NCI-H748 (cell line): ENCODE data around the gene VWA1.
"Not testable (repeated sequence)": the region's sequence is repeated elsewhere in the genome, so short reads cannot be mapped to it uniquely, and the experiment has no call there.

Source experiments
- DNase-seq: peaks from one replicate; lab custom pipeline; 2025; ENCODE audit not compliant: unreplicated experiment; lab: John Stamatoyannopoulos, UW

Gene VWA1

GRCh38 chr1:1422465-1423244 is 12.8 kb upstream of the VWA1 start:
- no peak for DNase-seq

GRCh38 chr1:1423245-1423597 is 12.3 kb upstream of the VWA1 start:
- DNase-seq: no peak

GRCh38 chr1:1424707-1425106 is 10.8 kb upstream of the VWA1 start:
- no peak for DNase-seq

GRCh38 chr1:1425426-1425752 is 10.1 kb upstream of the VWA1 start:
- no peak for DNase-seq

- no peak for DNase-seq
Observed at GRCh38 chr1:1425753-1426495, 9.6 kb upstream of the VWA1 start.

- no peak for DNase-seq
Observed at GRCh38 chr1:1426496-1427105, 8.9 kb upstream of the VWA1 start.

GRCh38 chr1:1427106-1427819 is 8.2 kb upstream of the VWA1 start:
- DNase-seq: peak; percentile 26

- DNase-seq: peak; percentile 26
Observed at GRCh38 chr1:1427820-1428148, 7.7 kb upstream of the VWA1 start.

- DNase-seq: no peak
Observed at GRCh38 chr1:1428174-1428573, 7.3 kb upstream of the VWA1 start.

- not testable (repeated sequence) for DNase-seq
Observed at GRCh38 chr1:1428967-1429366, 6.5 kb upstream of the VWA1 start.

GRCh38 chr1:1429671-1430073 is 5.8 kb upstream of the VWA1 start:
- no peak for DNase-seq

- DNase-seq: no peak
Observed at GRCh38 chr1:1430114-1430982, 5.1 kb upstream of the VWA1 start.

- DNase-seq: no peak
Observed at GRCh38 chr1:1430992-1431844, 4.3 kb upstream of the VWA1 start.

- DNase-seq: no peak
Observed at GRCh38 chr1:1431845-1432273, 3.6 kb upstream of the VWA1 start.

- DNase-seq: no peak
Observed at GRCh38 chr1:1432274-1432950, 3.1 kb upstream of the VWA1 start.

GRCh38 chr1:1432951-1433803 is 2.3 kb upstream of the VWA1 start:
- no peak for DNase-seq

- no peak for DNase-seq
Observed at GRCh38 chr1:1433804-1434130, 1.7 kb upstream of the VWA1 start.

- peak; percentile 8 for DNase-seq
Observed at GRCh38 chr1:1434131-1434823, 1.2 kb upstream of the VWA1 start.
